Heart left ventricle (tissue), 16 donors: Measurements from ENCODE around the gene ZFP92. TPM values are rescaled to one million over a fixed set of nuclear protein-coding genes. Genes with fewer than 3 reads are reported as not detected.

Source experiments
- ATAC-seq, 4 donors: fragments of 200-7000 bp; cut with Tn5 transposase; one replicate each; pipeline ENCODE4 v1.9.1; 2020 to 2022; ENCODE audit warnings: moderate library complexity in 4 of 4, mild to moderate bottlenecking in 3 of 4, moderate number of reproducible peaks in 1 of 4
- DNase-seq, 5 donors: peaks; one replicate each; pipeline ENCODE4 v3.0.0-alpha.2; 2020
- H3K27ac ChIP-seq, 12 donors: fragments of 200-600 bp; sonication (generic) in 4 of 12; one replicate each; pipeline versions ENCODE4 v1.5.0 to v1.8.0; 2016 to 2022; ENCODE audit warnings: mild to moderate bottlenecking in 2 of 12
- H3K27me3 ChIP-seq, 9 donors: fragments of 200-600 bp; sonication (generic) in 2 of 9; one replicate each; pipeline versions ENCODE4 v1.5.1 to v1.8.0; 2016 to 2022; ENCODE audit warnings: mild to moderate bottlenecking in 3 of 9
- H3K36me3 ChIP-seq, 9 donors: fragments of 200-600 bp; sonication (generic) in 2 of 9; one replicate each; pipeline versions ENCODE4 v1.5.0 to v1.8.0; 2018 to 2022; ENCODE audit warnings: mild to moderate bottlenecking in 2 of 9
- H3K4me1 ChIP-seq, 12 donors: fragments of 200-600 bp; sonication (generic) in 4 of 12; one replicate each; pipeline versions ENCODE4 v1.5.0 to v1.8.0; 2016 to 2022; ENCODE audit warnings: mild to moderate bottlenecking in 3 of 12
- H3K4me3 ChIP-seq, 12 donors: fragments of 200-600 bp; sonication (generic) in 4 of 12; one replicate each; pipeline versions ENCODE4 v1.5.0 to v1.8.0; 2017 to 2022; ENCODE audit warnings: mild to moderate bottlenecking in 9 of 12, moderate library complexity in 4 of 12
- H3K9me3 ChIP-seq, 12 donors: fragments of 200-600 bp; sonication (generic) in 4 of 12; one replicate each; pipeline versions ENCODE4 v1.5.0 to v1.8.0; 2016 to 2022; ENCODE audit warnings: mild to moderate bottlenecking in 1 of 12
- POLR2A ChIP-seq, 2 donors: fragments of 450-650 bp; IDR thresholded peaks; one replicate each; pipeline ENCODE4 v1.6.1; 2017; ENCODE audit warnings: antibody characterized with exemption in 2 of 2, mild to moderate bottlenecking in 2 of 2, moderate library complexity in 2 of 2
- WGBS, 4 donors: extraction: QIAGEN DNeasy Blood & Tissue Kit in 2 of 4; methylation state at CpG; one replicate each; pipeline versions ENCODE4 v1.1.5 to v1.1.7; 2013 to 2018; 5-methylcytosine and 5-hydroxymethylcytosine counted together
- intact Hi-C, 10 donors: fragments of 100-400 bp; cut with DNase I; formaldehyde crosslinking; loops; one replicate each; pipeline versions ENCODE4 v1.11.1 to v1.14.2; 2022
- polyA plus RNA-seq, 2 donors: library from polyadenylated mRNA; stranded (reverse); fragments of 200-250 nt; gene quantifications; one replicate each; pipeline ENCODE4 v1.2.3, GENCODE V29; 2013
- total RNA-seq, 9 donors: library from RNA; depleted of rRNA in 2 of 9; stranded (reverse); fragments of >200 nt in 2 of 9; fragmentation: NEBNext Ultra II Directional in 3 of 9; extraction: Animal tissue kit (Norgen Biotek cat#: 25700) in 3 of 9; gene quantifications; one replicate each; pipeline versions ENCODE4 v1.1.0 to v1.2.4, GENCODE V29; 2016 to 2023
- TF ChIP-seq, protein P1 (sequence below), 12 donors: fragments of 200-600 bp; sonication (generic) in 4 of 12; IDR thresholded peaks; one replicate each; pipeline versions ENCODE4 v1.5.0 to v1.8.0; 2018 to 2022; ENCODE audit warnings: antibody characterized with exemption in 12 of 12, mild to moderate bottlenecking in 5 of 12
- donor health status: ischemic (EF 13 %, LVEDD 7.1; RV severe dilation, severe dysfunction).
- donor health status: healthy with polysubstance abuse.
- donor health status: DM: no; HTN: yes; CAD: no.
- donor health status: DM: no; HTN: no; CAD: no.
- donor health status: ischemic (EF 25% LVEDD 6.9; RV normal size, moderate dysfunction).
- donor health status: ischemic (EF 25% LVEDD 5.7; RV mildly dilated, moderate dysfunction).
- donor health status: healthy.
- donor health status: DM: yes; HTN: yes; CAD: no.
- donor health status: ischemic (EF 35%, LVEDD 5.7; RV mildly dilated, moderate dysfunction).
- donor health status: nonischemic (EF 11% LVEDD 7.7; RV severe dilation, severe dysfunction).
- donor health status: DM: yes; HTN: yes; CAD: no.
- donor health status: PGD.
- donor health status: ischemic (EF 29% LVEDD 5.4; RV normal size, mild dysfunction).
- donor health status: nonischemic (EF 23%, LVEDD 6.1; RV moderate dilation, normal function).

ZFP92 gene
- total and polyA plus RNA-seq, 11 donors = 0.22 to 1.5 (median 0.55) TPM

DNA sequence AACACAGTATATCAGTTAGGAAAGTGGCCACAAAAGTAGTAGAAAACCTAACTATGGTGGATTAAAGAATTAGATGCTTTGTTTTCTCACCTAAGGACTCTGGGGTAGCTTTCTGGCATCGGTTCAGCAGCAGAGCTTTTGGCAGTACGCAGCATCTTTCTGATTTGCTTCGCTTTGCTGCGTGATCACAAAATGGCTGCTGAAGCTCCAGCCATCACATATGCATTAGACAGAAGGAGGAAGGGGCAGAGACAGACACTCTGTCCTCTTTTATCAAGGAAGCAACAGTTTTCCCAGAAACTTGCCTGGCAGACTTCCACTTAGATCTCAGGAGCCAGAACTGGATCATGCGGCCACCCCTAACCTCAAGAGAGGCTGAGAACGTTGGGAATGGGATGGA is 19.5 kb downstream of the ZFP92 start:
- Histone ChIP-seq H3K4me1 (no peaks in the 10 kb centered on the region), H3K27ac (no peak overlapping the region), H3K4me3 (no peak overlapping the region), H3K36me3 (no peaks in the 10 kb centered on the region), H3K27me3 (peaks cover 0 to 6% (median 0%) of the 10 kb centered on the region in 9 donors), H3K9me3 (peaks cover 0 to 11% (median 0%) of the 10 kb centered on the region in 12 donors)
- TF ChIP-seq, protein P1, sequence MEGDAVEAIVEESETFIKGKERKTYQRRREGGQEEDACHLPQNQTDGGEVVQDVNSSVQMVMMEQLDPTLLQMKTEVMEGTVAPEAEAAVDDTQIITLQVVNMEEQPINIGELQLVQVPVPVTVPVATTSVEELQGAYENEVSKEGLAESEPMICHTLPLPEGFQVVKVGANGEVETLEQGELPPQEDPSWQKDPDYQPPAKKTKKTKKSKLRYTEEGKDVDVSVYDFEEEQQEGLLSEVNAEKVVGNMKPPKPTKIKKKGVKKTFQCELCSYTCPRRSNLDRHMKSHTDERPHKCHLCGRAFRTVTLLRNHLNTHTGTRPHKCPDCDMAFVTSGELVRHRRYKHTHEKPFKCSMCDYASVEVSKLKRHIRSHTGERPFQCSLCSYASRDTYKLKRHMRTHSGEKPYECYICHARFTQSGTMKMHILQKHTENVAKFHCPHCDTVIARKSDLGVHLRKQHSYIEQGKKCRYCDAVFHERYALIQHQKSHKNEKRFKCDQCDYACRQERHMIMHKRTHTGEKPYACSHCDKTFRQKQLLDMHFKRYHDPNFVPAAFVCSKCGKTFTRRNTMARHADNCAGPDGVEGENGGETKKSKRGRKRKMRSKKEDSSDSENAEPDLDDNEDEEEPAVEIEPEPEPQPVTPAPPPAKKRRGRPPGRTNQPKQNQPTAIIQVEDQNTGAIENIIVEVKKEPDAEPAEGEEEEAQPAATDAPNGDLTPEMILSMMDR (IDR thresholded peaks at IDR 0.05) = no peak
- TF ChIP-seq POLR2A (IDR thresholded peaks at IDR 0.05) = no peak
- ATAC-seq (no peak), DNase-seq (no peak)
- intact Hi-C loops = loop anchor here in 1 of 10 donors (10.0 kb wide), 1 partner anchor 396 kb away; no protein-coding TSS in a partner anchor
- WGBS, 4 donors = 85 to 91% (median 89%) methylated on average over 6 of the region's 6 CpGs

DNA sequence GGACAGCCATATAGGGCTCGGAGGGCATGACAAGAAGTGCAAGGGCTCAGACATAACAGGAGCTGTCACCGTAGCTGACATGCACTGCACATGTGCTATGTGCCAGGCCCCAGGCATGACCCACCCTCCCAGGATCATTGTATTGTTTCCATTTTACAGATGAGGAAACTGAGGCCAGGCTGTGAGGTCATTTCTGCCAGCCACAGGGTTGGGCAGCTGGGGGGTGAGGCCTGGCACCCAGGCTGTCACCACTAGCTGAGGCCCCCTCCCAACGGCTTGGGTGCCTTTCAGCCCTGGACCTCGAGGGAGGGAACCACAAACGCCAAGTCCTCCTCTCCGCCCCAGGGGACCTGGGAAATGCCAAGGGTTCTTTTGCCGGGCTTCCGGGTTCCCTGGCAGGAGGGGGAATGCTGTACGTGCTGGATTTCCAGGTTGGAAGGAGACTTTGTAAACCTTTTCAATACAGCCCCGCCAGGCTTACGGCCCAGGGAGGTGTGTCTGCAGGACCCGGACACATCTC is 21.9 kb downstream of the ZFP92 start:
- DNase-seq (no peak), ATAC-seq (no peak)
- intact Hi-C loops = loop anchor here in 1 of 10 donors (10.0 kb wide), 1 partner anchor 398 kb away; no protein-coding TSS in a partner anchor
- H3K27me3 ChIP-seq = peaks cover 0 to 20% (median 0%) of the 10 kb centered on the region in 9 donors
- H3K27ac ChIP-seq = no peak overlapping the region
- no peaks in the 10 kb centered on the region for H3K36me3 ChIP-seq
- no peak overlapping the region for H3K4me3 ChIP-seq
- WGBS, 4 donors = 75 to 81% (median 77%) methylated on average over 7 to 12 of the region's 12 CpGs
- peaks cover 0 to 11% (median 0%) of the 10 kb centered on the region in 12 donors for H3K9me3 ChIP-seq
- H3K4me1 ChIP-seq = no peaks in the 10 kb centered on the region
- TF ChIP-seq, protein P1 (IDR thresholded peaks at IDR 0.05) = no peak
- no peak for TF ChIP-seq POLR2A (IDR thresholded peaks at IDR 0.05)

DNA sequence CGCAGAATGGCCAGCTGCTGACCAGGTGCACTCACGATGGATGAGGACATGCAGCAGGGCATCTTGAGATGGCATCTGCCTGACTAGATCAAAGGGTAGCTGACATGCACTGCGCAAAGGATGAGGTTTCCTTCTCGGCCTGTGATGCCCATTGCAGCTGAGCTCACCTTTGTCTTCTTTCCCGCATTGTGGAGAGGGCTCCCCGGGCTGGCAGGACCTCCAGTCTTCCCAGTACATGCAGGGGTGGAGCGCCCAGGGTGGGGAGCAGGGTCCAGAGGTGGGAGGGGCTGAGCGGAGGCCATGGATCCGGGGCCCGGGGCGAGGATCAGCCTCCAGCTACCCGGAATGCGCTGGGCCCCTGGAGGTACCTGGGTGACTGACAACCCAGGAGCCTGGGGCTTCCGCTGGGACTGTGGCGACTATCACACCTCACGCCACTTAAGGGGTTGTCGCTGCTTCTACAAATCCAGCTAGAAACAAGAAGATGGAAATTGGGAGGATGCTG is 22.6 kb downstream of the ZFP92 start:
- H3K27me3 ChIP-seq = peaks cover 0 to 23% (median 0%) of the 10 kb centered on the region in 9 donors
- H3K9me3 ChIP-seq = peaks cover 0 to 11% (median 0%) of the 10 kb centered on the region in 12 donors
- no peak overlapping the region for H3K27ac ChIP-seq
- intact Hi-C loops = loop anchor here in 1 of 10 donors (10.0 kb wide), 1 partner anchor 399 kb away; no protein-coding TSS in a partner anchor
- WGBS, 4 donors = 87 to 91% (median 91%) methylated on average over 8 to 17 of the region's 17 CpGs
- H3K36me3 ChIP-seq = no peaks in the 10 kb centered on the region
- H3K4me1 ChIP-seq = no peaks in the 10 kb centered on the region
- no peak overlapping the region for H3K4me3 ChIP-seq
- DNase-seq (no peak), ATAC-seq (no peak)
- TF ChIP-seq, protein P1 (IDR thresholded peaks at IDR 0.05) = no peak
- no peak for TF ChIP-seq POLR2A (IDR thresholded peaks at IDR 0.05)

DNA sequence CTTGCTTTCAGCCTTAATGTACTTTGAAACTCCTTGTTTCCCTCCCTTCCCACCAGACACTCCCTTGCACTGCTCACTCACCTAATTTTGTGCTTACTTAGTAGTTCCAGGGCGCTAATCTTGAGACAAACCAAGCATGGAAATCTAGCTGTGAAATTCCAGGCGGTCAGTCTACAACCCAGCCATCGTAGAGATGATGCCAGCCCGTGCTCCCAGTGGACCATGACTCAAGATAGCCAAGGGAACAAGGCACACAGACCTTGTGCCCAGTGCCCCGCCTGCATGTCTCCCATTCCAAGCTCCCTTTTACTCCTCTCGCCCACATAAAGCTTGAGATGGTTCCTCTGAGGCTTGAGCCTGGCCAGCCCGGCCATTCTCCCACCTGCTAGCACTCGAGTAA is 23.5 kb downstream of the ZFP92 start:
- DNase-seq (no peak), ATAC-seq (no peak)
- H3K36me3 ChIP-seq = no peaks in the 10 kb centered on the region
- WGBS, 4 donors = 82 to 94% (median 86%) methylated on average over 8 of the region's 8 CpGs
- intact Hi-C loops = loop anchor here in 2 of 10 donors (5.0 to 10.0 kb wide), 2 partner anchors 400 to 402 kb away; no protein-coding TSS in a partner anchor
- H3K4me3 ChIP-seq = no peak overlapping the region
- peaks cover 0 to 23% (median 0%) of the 10 kb centered on the region in 9 donors for H3K27me3 ChIP-seq
- H3K4me1 ChIP-seq = no peaks in the 10 kb centered on the region
- H3K9me3 ChIP-seq = peaks cover 0 to 11% (median 0%) of the 10 kb centered on the region in 12 donors
- no peak overlapping the region for H3K27ac ChIP-seq
- no peak for TF ChIP-seq POLR2A (IDR thresholded peaks at IDR 0.05)
